ENCODE results near the gene AHRR.

- TF ChIP-seq POLR2AphosphoS5 (IDR thresholded peaks at IDR 0.05; ENCODE audit: low read depth, low read length) (no peak), REST (IDR thresholded peaks at IDR 0.05; ENCODE audit: insufficient read depth in 1 of 2, low read depth in 2 of 2, low read length in 2 of 2) (no peak), TAF1 (IDR thresholded peaks at IDR 0.05; ENCODE audit: borderline replicate concordance, insufficient read depth, low read length) (no peak), FOXP2 (optimal IDR thresholded peaks at IDR 0.05; ENCODE audit: borderline replicate concordance, extremely low read depth, extremely low read length, insufficient read depth) (no peak)
Measured at GRCh38 chr5:423626-424261, 102.2 kb downstream of the AHRR start.

Data from PFSK-1 (cell line).